Measurements from ENCODE around the gene CHD6. TPM values are rescaled to one million over a fixed set of nuclear protein-coding genes. Genes with fewer than 3 reads are reported as not detected.

Gene CHD6
- total and polyA plus RNA-seq, 3 donors from 2014 or later, result 21.3 to 73.9 (median 71.5) TPM

GRCh38 chr20:41475503-41475902 is 142.7 kb downstream of the CHD6 start:
- H3K36me3 ChIP-seq (ENCODE audit: low read depth, missing control alignments), result no peaks in the 10 kb centered on the region
- 27 to 39% methylated on average over 1 of the region's 1 CpG for WGBS, 2 donors

GRCh38 chr20:41470362-41471095 is 147.6 kb downstream of the CHD6 start:
- peaks cover 8% of the 10 kb centered on the region for H3K4me1 ChIP-seq
- TF ChIP-seq CTCF (IDR thresholded peaks at IDR 0.05) (no peak), POLR2A (IDR thresholded peaks at IDR 0.05) (no peak)
- intact Hi-C loops (cut with DNase I; ENCODE audit: low total_unique reads), result no loop called here
- H3K9me3 ChIP-seq, result no peaks in the 10 kb centered on the region
- H3K36me3 ChIP-seq (ENCODE audit: low read depth, missing control alignments), result no peaks in the 10 kb centered on the region
- no peak overlapping the region for H3K4me3 ChIP-seq
- DNase-seq, result no peak
- no peak overlapping the region for H3K27ac ChIP-seq
- H3K27me3 ChIP-seq, result no peaks in the 10 kb centered on the region
- WGBS, 2 donors, result 90 to 93% methylated on average over 7 of the region's 7 CpGs

More at GRCh38 chr20:41475503-41475902, 142.7 kb downstream of the CHD6 start:
- DNase-seq, result no peak
- TF ChIP-seq POLR2A (IDR thresholded peaks at IDR 0.05), result no peak
- no peak for TF ChIP-seq CTCF (IDR thresholded peaks at IDR 0.05)
- Histone ChIP-seq H3K27me3 (no peaks in the 10 kb centered on the region), H3K27ac (no peak overlapping the region), H3K4me3 (no peak overlapping the region), H3K9me3 (no peaks in the 10 kb centered on the region), H3K4me1 (peaks cover 14% of the 10 kb centered on the region)
- intact Hi-C loops (cut with DNase I; ENCODE audit: low total_unique reads), result no loop called here

- Histone ChIP-seq H3K4me1 (peaks cover 1% of the 10 kb centered on the region), H3K9me3 (no peaks in the 10 kb centered on the region), H3K4me3 (no peak overlapping the region), H3K27ac (no peak overlapping the region), H3K27me3 (no peaks in the 10 kb centered on the region), H3K36me3 (ENCODE audit: low read depth, missing control alignments) (no peaks in the 10 kb centered on the region)
- no peak for DNase-seq
- intact Hi-C loops (cut with DNase I; ENCODE audit: low total_unique reads), result no loop called here
- 54 to 76% methylated on average over 3 of the region's 3 CpGs for WGBS, 2 donors
- no peak for TF ChIP-seq CTCF (IDR thresholded peaks at IDR 0.05)
- no peak for TF ChIP-seq POLR2A (IDR thresholded peaks at IDR 0.05)
These were observed 148.3 kb downstream of the CHD6 start for GRCh38 chr20:41469868-41470267.

- no peak overlapping the region for H3K27ac ChIP-seq
- H3K4me3 ChIP-seq, result no peak overlapping the region
- no peaks in the 10 kb centered on the region for H3K4me1 ChIP-seq
- H3K36me3 ChIP-seq (ENCODE audit: low read depth, missing control alignments), result no peaks in the 10 kb centered on the region
- WGBS, 2 donors, result 48 to 52% methylated on average over 5 of the region's 5 CpGs
- H3K27me3 ChIP-seq, result no peaks in the 10 kb centered on the region
- no peaks in the 10 kb centered on the region for H3K9me3 ChIP-seq
- intact Hi-C loops (cut with DNase I; ENCODE audit: low total_unique reads), result no loop called here
- no peak for DNase-seq
- TF ChIP-seq CTCF (IDR thresholded peaks at IDR 0.05) (no peak), POLR2A (IDR thresholded peaks at IDR 0.05) (no peak)
These were observed 149.1 kb downstream of the CHD6 start for GRCh38 chr20:41468994-41469600.

Data from testis (tissue), 3 donors.